HG02970 (cell line): ENCODE measurements around the gene TKFC.

Experiments used
- ATAC-seq: cut with Tn5 transposase; IDR thresholded peaks from one replicate; pipeline ENCODE4 v1.9.1; 2021; ENCODE audit warnings: mild to moderate bottlenecking, moderate library complexity, moderate number of reproducible peaks; ENCODE audit not compliant: unreplicated experiment, low FRiP score

TKFC gene

GRCh38 chr11:61343792-61344745 is 11.0 kb downstream of the TKFC start:
- no peak for ATAC-seq

- no peak for ATAC-seq
These were observed 12.2 kb downstream of the TKFC start for GRCh38 chr11:61345170-61345610.

GRCh38 chr11:61345954-61346843 is 13.2 kb downstream of the TKFC start:
- ATAC-seq, result no peak

GRCh38 chr11:61347916-61348461 is 15.0 kb downstream of the TKFC start:
- ATAC-seq, result no peak

GRCh38 chr11:61349189-61349751 is 16.2 kb downstream of the TKFC start:
- ATAC-seq, result no peak

GRCh38 chr11:61349916-61350315 is 16.9 kb downstream of the TKFC start:
- no peak for ATAC-seq

- no peak for ATAC-seq
These were observed 17.3 kb downstream of the TKFC start for GRCh38 chr11:61350336-61350735.

GRCh38 chr11:61350803-61351202 is 17.8 kb downstream of the TKFC start:
- no peak for ATAC-seq

GRCh38 chr11:61352038-61352437 is 19.0 kb downstream of the TKFC start:
- ATAC-seq, result no peak

GRCh38 chr11:61353131-61354067 is 20.4 kb downstream of the TKFC start:
- ATAC-seq, result no peak

GRCh38 chr11:61354208-61354607 is 21.2 kb downstream of the TKFC start:
- ATAC-seq, result no peak

GRCh38 chr11:61356706-61357105 is 23.7 kb downstream of the TKFC start:
- ATAC-seq, result no peak

GRCh38 chr11:61357233-61357893 is 24.3 kb downstream of the TKFC start:
- peak; percentile 28 for ATAC-seq

- no peak for ATAC-seq
These were observed 24.8 kb downstream of the TKFC start for GRCh38 chr11:61357894-61358239.

GRCh38 chr11:61358566-61358965 is 25.5 kb downstream of the TKFC start:
- ATAC-seq, result no peak

- ATAC-seq, result no peak
These were observed 26.5 kb downstream of the TKFC start for GRCh38 chr11:61359516-61359915.

- peak; percentile 1 for ATAC-seq
These were observed 28.3 kb downstream of the TKFC start for GRCh38 chr11:61361237-61361740.

GRCh38 chr11:61361741-61362541 is 28.9 kb downstream of the TKFC start, which contains the start of the genes CYB561A3 and TMEM138:
CYB561A3 (minus strand) TSS chr11:61361882; CDS start chr11:61356713, 5,169 bp downstream.
TMEM138 (plus strand) TSS chr11:61362374; CDS start chr11:61364391, 2,017 bp downstream.
- peak; percentile 77 for ATAC-seq
